Parathyroid adenoma (tissue), 2 donors: ENCODE results near the gene SLC25A26.

Source experiments
- H2AFZ ChIP-seq: fragments of 300-600 bp; sonication (generic); one replicate; pipeline ENCODE4 v1.7.0; 2017; ENCODE audit warnings: antibody characterized with exemption, mild to moderate bottlenecking
- H3K27ac ChIP-seq: fragments of 300-600 bp; sonication (generic); one replicate; pipeline ENCODE4 v1.7.0; 2017
- H3K27me3 ChIP-seq: fragments of 300-600 bp; sonication (generic); one replicate; pipeline ENCODE4 v1.7.0; 2017; ENCODE audit warnings: low read length; ENCODE audit not compliant: control insufficient read depth, insufficient read depth
- H3K36me3 ChIP-seq: fragments of 300-600 bp; sonication (generic); one replicate; pipeline ENCODE4 v1.7.0; 2017; ENCODE audit warnings: low read length; ENCODE audit not compliant: control insufficient read depth, insufficient read depth
- H3K4me1 ChIP-seq: fragments of 300-600 bp; sonication (generic); one replicate; pipeline ENCODE4 v1.7.0; 2017; ENCODE audit warnings: control low read depth
- H3K4me2 ChIP-seq: fragments of 300-600 bp; sonication (generic); one replicate; pipeline ENCODE4 v1.7.0; 2017; ENCODE audit warnings: low read length
- H3K4me3 ChIP-seq: fragments of 300-600 bp; sonication (generic); one replicate; pipeline ENCODE4 v1.7.0; 2017; ENCODE audit warnings: low read depth, low read length
- H3K79me2 ChIP-seq: fragments of 300-600 bp; sonication (generic); one replicate; pipeline ENCODE4 v1.7.0; 2017; ENCODE audit warnings: control low read depth
- H3K9ac ChIP-seq: fragments of 300-600 bp; sonication (generic); one replicate; pipeline ENCODE4 v1.7.0; 2017; ENCODE audit warnings: mild to moderate bottlenecking
- H3K9me3 ChIP-seq: fragments of 300-600 bp; sonication (generic); one replicate; pipeline ENCODE4 v1.7.0; 2017; ENCODE audit warnings: low read length; ENCODE audit not compliant: control insufficient read depth
- TF ChIP-seq, protein P1 (sequence below): fragments of 300-600 bp; sonication (generic); IDR thresholded peaks from one replicate; pipeline ENCODE4 v1.7.0; 2017; ENCODE audit warnings: antibody characterized with exemption, mild to moderate bottlenecking
- donor health status: primary hyperparathyroidism.

Gene SLC25A26

DNA sequence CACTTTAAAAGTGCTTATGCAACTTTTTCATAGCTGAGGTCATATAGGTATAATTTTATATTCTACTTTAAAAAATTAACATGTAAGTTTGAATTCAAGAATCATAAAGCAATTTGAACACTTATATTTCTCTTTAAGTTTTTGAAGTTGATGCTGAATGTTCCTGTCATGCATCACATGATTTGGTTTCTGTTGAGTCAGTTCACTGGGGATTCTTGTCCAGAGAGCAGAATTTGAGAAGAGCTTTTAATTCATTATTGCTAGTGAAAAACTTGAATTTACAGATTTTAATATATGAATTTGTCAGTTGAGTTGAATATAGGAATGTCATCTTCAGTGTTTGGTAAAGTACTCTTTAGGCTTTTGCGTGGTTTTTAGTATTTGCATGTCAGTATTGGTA lies 7.9 kb downstream of the SLC25A26 start:
- no peak overlapping the region for H2AFZ ChIP-seq
- no peak overlapping the region for H3K4me2 ChIP-seq
- H3K27ac ChIP-seq = no peak overlapping the region
- TF ChIP-seq, protein P1, sequence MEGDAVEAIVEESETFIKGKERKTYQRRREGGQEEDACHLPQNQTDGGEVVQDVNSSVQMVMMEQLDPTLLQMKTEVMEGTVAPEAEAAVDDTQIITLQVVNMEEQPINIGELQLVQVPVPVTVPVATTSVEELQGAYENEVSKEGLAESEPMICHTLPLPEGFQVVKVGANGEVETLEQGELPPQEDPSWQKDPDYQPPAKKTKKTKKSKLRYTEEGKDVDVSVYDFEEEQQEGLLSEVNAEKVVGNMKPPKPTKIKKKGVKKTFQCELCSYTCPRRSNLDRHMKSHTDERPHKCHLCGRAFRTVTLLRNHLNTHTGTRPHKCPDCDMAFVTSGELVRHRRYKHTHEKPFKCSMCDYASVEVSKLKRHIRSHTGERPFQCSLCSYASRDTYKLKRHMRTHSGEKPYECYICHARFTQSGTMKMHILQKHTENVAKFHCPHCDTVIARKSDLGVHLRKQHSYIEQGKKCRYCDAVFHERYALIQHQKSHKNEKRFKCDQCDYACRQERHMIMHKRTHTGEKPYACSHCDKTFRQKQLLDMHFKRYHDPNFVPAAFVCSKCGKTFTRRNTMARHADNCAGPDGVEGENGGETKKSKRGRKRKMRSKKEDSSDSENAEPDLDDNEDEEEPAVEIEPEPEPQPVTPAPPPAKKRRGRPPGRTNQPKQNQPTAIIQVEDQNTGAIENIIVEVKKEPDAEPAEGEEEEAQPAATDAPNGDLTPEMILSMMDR = no peak
- no peaks in the 10 kb centered on the region for H3K27me3 ChIP-seq
- no peaks in the 10 kb centered on the region for H3K9me3 ChIP-seq
- no peak overlapping the region for H3K9ac ChIP-seq
- H3K79me2 ChIP-seq = peaks cover 18% of the 10 kb centered on the region
- no peak overlapping the region for H3K4me3 ChIP-seq
- no peaks in the 10 kb centered on the region for H3K36me3 ChIP-seq
- peaks cover 8% of the 10 kb centered on the region for H3K4me1 ChIP-seq

DNA sequence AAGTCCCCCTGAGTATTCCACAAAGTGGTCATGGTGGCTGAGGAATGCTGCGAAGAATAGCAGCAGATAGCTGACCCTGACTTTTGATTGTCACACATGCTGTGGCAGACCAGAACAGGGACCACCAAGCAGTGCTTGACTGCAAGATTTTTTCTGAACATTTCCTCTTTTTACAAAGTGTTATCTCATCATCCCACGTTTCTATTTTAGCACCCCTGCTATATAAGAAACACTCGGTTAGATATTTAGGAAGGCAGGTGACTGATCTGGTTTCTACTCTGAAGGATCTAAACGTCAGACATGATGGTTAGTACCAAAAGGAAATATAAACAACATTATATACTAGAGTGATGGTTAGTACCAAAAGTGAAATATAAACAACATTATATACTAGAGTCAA lies 9.1 kb downstream of the SLC25A26 start:
- peaks cover 8% of the 10 kb centered on the region for H3K4me1 ChIP-seq
- H3K4me2 ChIP-seq = no peak overlapping the region
- no peak overlapping the region for H3K9ac ChIP-seq
- peaks cover 20% of the 10 kb centered on the region for H3K79me2 ChIP-seq
- no peaks in the 10 kb centered on the region for H3K36me3 ChIP-seq
- TF ChIP-seq, protein P1 = no peak
- H3K27ac ChIP-seq = no peak overlapping the region
- H3K9me3 ChIP-seq = no peaks in the 10 kb centered on the region
- H3K4me3 ChIP-seq = no peak overlapping the region
- H2AFZ ChIP-seq = no peak overlapping the region
- H3K27me3 ChIP-seq = no peaks in the 10 kb centered on the region

DNA sequence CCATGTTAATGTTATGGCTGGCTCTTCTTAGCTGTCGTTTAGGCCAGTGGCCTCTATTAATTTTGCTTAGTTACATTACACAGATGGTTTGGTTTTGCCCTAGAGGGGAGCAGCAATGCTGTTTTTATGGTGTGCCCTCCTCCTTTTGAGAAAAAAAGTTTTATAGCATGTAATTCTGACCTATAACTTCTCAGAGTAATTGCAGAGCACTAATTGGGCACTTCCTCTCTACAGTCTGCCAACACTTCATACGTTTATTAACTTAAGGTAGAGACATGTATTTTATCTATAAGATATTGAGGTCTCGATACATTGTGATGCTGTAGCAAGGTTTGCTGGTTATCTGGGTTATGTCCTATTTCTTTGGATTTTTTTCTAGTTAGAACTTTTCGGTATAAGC lies 12.2 kb downstream of the SLC25A26 start:
- Histone ChIP-seq H3K27me3 (no peaks in the 10 kb centered on the region), H2AFZ (no peak overlapping the region), H3K4me1 (peaks cover 4% of the 10 kb centered on the region), H3K4me3 (no peak overlapping the region), H3K27ac (no peak overlapping the region), H3K79me2 (peaks cover 20% of the 10 kb centered on the region), H3K9ac (no peak overlapping the region), H3K9me3 (no peaks in the 10 kb centered on the region), H3K36me3 (no peaks in the 10 kb centered on the region), H3K4me2 (no peak overlapping the region)
- TF ChIP-seq, protein P1 = no peak

DNA sequence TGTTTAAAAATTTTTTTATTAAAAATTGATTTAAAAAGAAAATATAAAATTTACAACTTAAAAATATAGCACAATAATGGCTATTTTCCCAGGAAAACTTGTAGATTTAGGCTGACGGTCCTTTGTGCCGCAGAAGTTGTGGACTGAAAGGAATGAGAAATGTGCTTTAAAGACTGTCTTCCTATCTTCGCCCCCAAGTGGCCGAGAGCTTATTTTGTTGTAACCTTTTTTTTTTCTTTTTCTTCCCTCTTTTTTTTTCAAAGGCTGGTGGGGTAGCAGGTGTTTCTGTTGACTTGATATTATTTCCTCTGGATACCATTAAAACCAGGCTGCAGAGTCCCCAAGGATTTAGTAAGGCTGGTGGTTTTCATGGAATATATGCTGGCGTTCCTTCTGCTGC lies 15.5 kb downstream of the SLC25A26 start:
- Histone ChIP-seq H3K9ac (no peak overlapping the region), H3K36me3 (no peaks in the 10 kb centered on the region), H3K27ac (no peak overlapping the region), H3K79me2 (peaks cover 13% of the 10 kb centered on the region), H3K9me3 (no peaks in the 10 kb centered on the region), H3K4me2 (no peak overlapping the region), H3K27me3 (no peaks in the 10 kb centered on the region), H3K4me3 (no peak overlapping the region), H3K4me1 (no peaks in the 10 kb centered on the region), H2AFZ (no peak overlapping the region)
- TF ChIP-seq, protein P1 = no peak

DNA sequence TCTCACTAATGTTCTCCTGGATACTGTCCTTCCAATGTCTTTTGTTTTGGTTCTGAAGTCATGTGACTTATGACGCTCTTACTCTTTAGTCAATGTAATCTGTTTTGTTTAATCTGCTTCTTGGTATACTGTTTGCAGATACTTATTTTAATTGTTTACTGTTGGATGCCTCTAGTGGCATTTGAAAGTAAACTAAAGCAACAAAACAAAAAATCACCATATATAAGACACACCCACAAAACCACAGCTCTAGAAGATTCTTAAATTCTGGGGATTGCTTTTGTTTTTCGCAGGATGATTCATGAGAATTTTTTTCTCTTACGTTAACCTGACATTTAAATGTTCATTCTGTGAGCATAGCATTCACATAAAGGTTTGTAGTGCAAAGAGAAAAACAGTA lies 16.8 kb downstream of the SLC25A26 start:
- Histone ChIP-seq H3K4me1 (no peaks in the 10 kb centered on the region), H2AFZ (no peak overlapping the region), H3K9ac (no peak overlapping the region), H3K27me3 (no peaks in the 10 kb centered on the region), H3K27ac (no peak overlapping the region), H3K4me2 (no peak overlapping the region), H3K9me3 (no peaks in the 10 kb centered on the region), H3K79me2 (peaks cover 9% of the 10 kb centered on the region), H3K36me3 (no peaks in the 10 kb centered on the region), H3K4me3 (no peak overlapping the region)
- TF ChIP-seq, protein P1 = no peak
